Panc1 (cell line): ENCODE data around the gene CPLANE2. TPM values are rescaled to one million over a fixed set of nuclear protein-coding genes. Genes with fewer than 3 reads are reported as not detected.

Experiments used
- ATAC-seq: fragments of 200-7000 bp; cut with Tn5 transposase; 2 replicates; pipeline ENCODE4 v1.9.1; 2020; ENCODE audit warnings: mild to moderate bottlenecking, moderate library complexity
- BruUV-seq: library from RNA; stranded (reverse); fragments of 400-500 nt; replicated peaks from 2 replicates; lab custom pipeline; 2021; lab: Mats Ljungman, UMichigan
- CTCF ChIA-PET: fragments of 300-600 bp; sonication (Branson Sonifier 250); formaldehyde crosslinking; loops from one replicate; lab custom pipeline; 2022; ENCODE audit warnings: antibody characterized with exemption; lab: Charles Lee
- POLR2A ChIA-PET: fragments of 300-600 bp; sonication (Branson Sonifier 250); formaldehyde crosslinking; loops from one replicate; lab custom pipeline; 2022; ENCODE audit warnings: antibody characterized with exemption; lab: Charles Lee
- DNase-seq: peaks from one replicate; pipeline ENCODE4 v3.0.0-alpha.2; 2010; ENCODE audit warnings: low read depth, low spot score
- H3K27ac ChIP-seq: 2 replicates; pipeline ENCODE4 v1.5.1; 2011; ENCODE audit warnings: mild to moderate bottlenecking, low read length, inconsistent platforms
- H3K27me3 ChIP-seq: fragments of 200-500 bp; sonication (Bioruptor generic); 2 replicates; pipeline ENCODE4 v1.6.0; 2014; ENCODE audit warnings: low read length, inconsistent platforms; ENCODE audit not compliant: control insufficient read depth, insufficient read depth
- H3K36me3 ChIP-seq: fragments of 200-500 bp; sonication (Bioruptor generic); 2 replicates; pipeline ENCODE4 v1.5.1; 2014; ENCODE audit warnings: inconsistent platforms, mild to moderate bottlenecking, low read length, moderate library complexity; ENCODE audit not compliant: control insufficient read depth, insufficient read depth
- H3K4me1 ChIP-seq: 2 replicates; pipeline ENCODE4 v1.5.1; 2011; ENCODE audit warnings: inconsistent platforms, mild to moderate bottlenecking, low read length, moderate library complexity; ENCODE audit not compliant: control insufficient read depth, insufficient read depth
- H3K4me3 ChIP-seq, 2 experiments: 2 replicates each; pipeline ENCODE4 v1.5.1; 2011 to 2012; ENCODE audit warnings: low read depth in 2 of 2, low read length in 2 of 2, mild to moderate bottlenecking in 2 of 2, inconsistent platforms in 1 of 2, moderate library complexity in 1 of 2
- H3K9me3 ChIP-seq: fragments of 200-500 bp; sonication (Bioruptor generic); 2 replicates; pipeline ENCODE4 v1.5.1; 2014; ENCODE audit warnings: low read depth, mild to moderate bottlenecking, inconsistent platforms, low read length, moderate library complexity; ENCODE audit not compliant: control insufficient read depth, insufficient read depth
- CTCF ChIP-seq: fragments of 450-650 bp; IDR thresholded peaks from 2 replicates; pipeline ENCODE4 v1.5.1; 2017; ENCODE audit warnings: mild to moderate bottlenecking
- POLR2AphosphoS5 ChIP-seq: IDR thresholded peaks from 2 replicates; pipeline ENCODE4 v1.6.1; 2012; ENCODE audit warnings: mild to moderate bottlenecking, low read depth, low read length, moderate library complexity
- REST ChIP-seq, 2 experiments: IDR thresholded peaks; 2 replicates each; pipeline ENCODE4 v1.6.1; 2011 to 2012; ENCODE audit warnings: low read depth in 2 of 2, control low read depth in 1 of 2, low read length in 1 of 2, mild to moderate bottlenecking in 1 of 2, moderate library complexity in 1 of 2; ENCODE audit not compliant: insufficient read depth in 1 of 2
- SIN3A ChIP-seq: IDR thresholded peaks from 2 replicates; pipeline ENCODE4 v1.6.1; 2012; ENCODE audit warnings: low read depth, mild to moderate bottlenecking, low read length, moderate library complexity, borderline replicate concordance; ENCODE audit not compliant: insufficient read depth
- TCF7L2 ChIP-seq: IDR thresholded peaks from 2 replicates; pipeline ENCODE4 v1.6.1; 2011; ENCODE audit warnings: mild to moderate bottlenecking, low read depth, low read length, inconsistent platforms
- in situ Hi-C: cut with HindIII; loops from 2 replicates; pipeline ENCODE4 v1.10.0; 2016; ENCODE audit warnings: low sequenced_read_pairs, low pct_unique_long_range_greater_than_20kb
- intact Hi-C: fragments of 100-400 bp; cut with micrococcal nuclease; formaldehyde crosslinking; loops from one replicate; pipeline ENCODE4 v1.10.0; 2022; ENCODE audit not compliant: unreplicated experiment
- total RNA-seq: library from RNA; stranded (reverse); gene quantifications from one replicate; pipeline ENCODE4 v1.2.1, GENCODE V29; 2021; ENCODE audit not compliant: unreplicated experiment

The CPLANE2 gene
- total RNA-seq, 1 experiment from 2014 or later: 17.8 TPM

- intact Hi-C loops: no loop called here
- no TSS peak for BruUV-seq
- H3K27me3 ChIP-seq: no peaks in the 10 kb centered on the region
- H3K27ac ChIP-seq: no peak overlapping the region
- no peak for ATAC-seq
- H3K4me3 ChIP-seq: no peak overlapping the region
- H3K4me1 ChIP-seq: peaks cover 29% of the 10 kb centered on the region
- CTCF ChIA-PET: no interaction called here
- H3K9me3 ChIP-seq: no peaks in the 10 kb centered on the region
- POLR2A ChIA-PET: interaction anchor here (0.6 kb wide), 1 partner anchor 111 kb away, joined by 3 read pairs; no protein-coding TSS in a partner anchor
- TF ChIP-seq TCF7L2: no peak
- DNase-seq: no peak
- no peaks in the 10 kb centered on the region; the same call in 1 of the 2 replicates for H3K36me3 ChIP-seq
- in situ Hi-C loops: no loop called here
Observed at GRCh38 chr1:16211824-16212223, 25.2 kb downstream of the CPLANE2 start.

- no peak for DNase-seq
- ChIA-PET CTCF (no interaction called here), POLR2A (no interaction called here)
- peaks cover 34% of the 10 kb centered on the region for H3K4me1 ChIP-seq
- in situ Hi-C loops (no loop called here), intact Hi-C loops (no loop called here)
- no peaks in the 10 kb centered on the region for H3K9me3 ChIP-seq
- no peak overlapping the region for H3K27ac ChIP-seq
- no peak overlapping the region for H3K4me3 ChIP-seq
- no TSS peak for BruUV-seq
- no peaks in the 10 kb centered on the region; the same call in 1 of the 2 replicates for H3K36me3 ChIP-seq
- no peak for ATAC-seq
- no peak for TF ChIP-seq REST (IDR thresholded peaks at IDR 0.05; ENCODE audit: insufficient read depth in 1 of 2, low read depth in 2 of 2, low read length in 1 of 2)
- TF ChIP-seq CTCF: no peak
- no peak for TF ChIP-seq TCF7L2
- no peak for TF ChIP-seq POLR2AphosphoS5
- no peak for TF ChIP-seq SIN3A
- H3K27me3 ChIP-seq: no peaks in the 10 kb centered on the region
Observed at GRCh38 chr1:16210581-16210980, 26.4 kb downstream of the CPLANE2 start.

- H3K9me3 ChIP-seq: no peaks in the 10 kb centered on the region
- H3K36me3 ChIP-seq: no peaks in the 10 kb centered on the region; the same call in 1 of the 2 replicates
- ChIA-PET POLR2A (no interaction called here), CTCF (no interaction called here)
- H3K27me3 ChIP-seq: no peaks in the 10 kb centered on the region
- peaks cover 34% of the 10 kb centered on the region for H3K4me1 ChIP-seq
- no peak overlapping the region for H3K4me3 ChIP-seq
- H3K27ac ChIP-seq: no peak overlapping the region
- intact Hi-C loops (no loop called here), in situ Hi-C loops (no loop called here)
- BruUV-seq: no TSS peak
- TF ChIP-seq CTCF (no peak), REST (IDR thresholded peaks at IDR 0.05; ENCODE audit: insufficient read depth in 1 of 2, low read depth in 2 of 2, low read length in 1 of 2) (no peak), SIN3A (no peak), TCF7L2 (no peak), POLR2AphosphoS5 (no peak)
- DNase-seq: no peak
- ATAC-seq: no peak
Observed at GRCh38 chr1:16209847-16210407, 27.1 kb downstream of the CPLANE2 start.
